GM21367 (cell line): Measurements from ENCODE around the gene PPDPF.

Experiments used
- ATAC-seq: cut with Tn5 transposase; IDR thresholded peaks from one replicate; pipeline ENCODE4 v1.9.1; 2021; ENCODE audit not compliant: unreplicated experiment

Gene PPDPF

GRCh38 chr20:63487116-63487764 lies 33.3 kb upstream of the PPDPF start:
- no peak for ATAC-seq

- no peak for ATAC-seq
Measured at GRCh38 chr20:63487781-63488241, 32.8 kb upstream of the PPDPF start.

GRCh38 chr20:63488315-63489251 lies 32.0 kb upstream of the PPDPF start:
- ATAC-seq, result no peak

GRCh38 chr20:63490416-63490815 lies 30.1 kb upstream of the PPDPF start:
- ATAC-seq, result no peak

DNA sequence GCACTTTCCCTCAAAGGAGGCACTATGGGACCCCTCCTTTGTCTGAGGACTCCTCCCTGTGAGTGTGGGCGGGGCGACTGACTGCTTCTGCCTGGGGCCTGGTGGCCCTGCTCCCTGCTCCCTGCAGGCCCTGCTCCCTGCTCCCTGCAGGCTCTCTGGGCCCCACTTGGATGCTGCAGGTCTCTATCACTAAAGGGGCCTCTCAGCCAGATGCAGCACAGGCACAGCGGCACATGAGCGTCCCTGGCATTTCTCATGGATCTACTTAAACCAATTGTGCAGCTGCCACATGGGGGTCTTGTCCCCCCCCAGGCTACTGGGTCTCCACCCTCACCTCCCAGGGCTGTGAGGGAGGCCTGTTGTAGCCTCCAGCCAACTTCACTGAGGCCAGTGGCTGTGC lies 29.5 kb upstream of the PPDPF start:
- ATAC-seq, result no peak

DNA sequence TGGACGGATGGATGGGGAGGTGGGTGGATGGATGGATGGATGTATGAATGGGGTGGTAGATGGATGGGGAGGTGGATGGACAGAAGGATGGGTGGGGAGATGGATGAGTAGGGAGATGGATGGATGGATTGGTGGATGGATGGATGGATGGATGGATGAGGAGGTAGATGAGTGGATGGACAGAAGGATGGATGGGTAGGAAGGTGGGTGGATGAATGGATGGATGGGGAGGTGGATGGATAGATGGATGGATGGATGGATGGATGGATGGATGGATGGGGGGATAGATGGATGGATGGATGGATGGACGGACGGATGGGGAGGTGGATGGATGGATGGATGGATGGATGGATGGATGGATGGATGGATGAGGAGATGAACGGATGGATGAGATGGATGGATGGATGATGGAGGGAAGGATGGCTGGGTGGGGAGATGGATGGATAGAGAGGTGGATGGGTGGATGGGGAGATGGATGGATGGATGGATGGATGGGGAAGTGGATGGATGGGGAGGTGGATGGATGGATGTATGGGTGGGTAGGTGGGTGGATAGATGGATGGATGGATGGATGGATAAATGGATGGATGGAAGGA lies 28.8 kb upstream of the PPDPF start:
- ATAC-seq, result no peak

- ATAC-seq, result no peak
Measured at GRCh38 chr20:63492518-63492917, 28.0 kb upstream of the PPDPF start.

DNA sequence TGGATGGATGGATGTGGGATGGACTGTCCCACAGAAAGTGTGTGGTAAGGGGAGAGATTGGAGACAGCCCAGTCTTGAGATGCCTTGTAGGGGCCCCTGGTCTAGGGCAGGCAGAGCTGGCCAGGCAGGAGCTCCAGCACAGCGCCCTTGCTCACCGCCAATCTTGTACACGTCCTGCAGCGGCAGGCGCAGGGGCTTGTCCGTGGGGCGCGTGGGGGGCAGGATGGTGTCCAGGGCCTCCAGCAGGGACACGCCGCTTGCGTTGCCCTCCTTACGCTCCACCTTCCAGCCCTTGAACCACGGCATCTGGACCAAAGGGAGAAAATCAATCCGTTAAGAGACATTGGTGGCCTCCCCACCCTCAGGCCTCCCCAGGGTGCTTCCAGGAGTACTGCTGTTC lies 27.6 kb upstream of the PPDPF start:
- no peak for ATAC-seq

- ATAC-seq, result no peak
Measured at GRCh38 chr20:63493563-63494020, 27.0 kb upstream of the PPDPF start.

- no peak for ATAC-seq
Measured at GRCh38 chr20:63494084-63494419, 26.5 kb upstream of the PPDPF start.

GRCh38 chr20:63494420-63495166 lies 26.0 kb upstream of the PPDPF start:
- ATAC-seq, result no peak

DNA sequence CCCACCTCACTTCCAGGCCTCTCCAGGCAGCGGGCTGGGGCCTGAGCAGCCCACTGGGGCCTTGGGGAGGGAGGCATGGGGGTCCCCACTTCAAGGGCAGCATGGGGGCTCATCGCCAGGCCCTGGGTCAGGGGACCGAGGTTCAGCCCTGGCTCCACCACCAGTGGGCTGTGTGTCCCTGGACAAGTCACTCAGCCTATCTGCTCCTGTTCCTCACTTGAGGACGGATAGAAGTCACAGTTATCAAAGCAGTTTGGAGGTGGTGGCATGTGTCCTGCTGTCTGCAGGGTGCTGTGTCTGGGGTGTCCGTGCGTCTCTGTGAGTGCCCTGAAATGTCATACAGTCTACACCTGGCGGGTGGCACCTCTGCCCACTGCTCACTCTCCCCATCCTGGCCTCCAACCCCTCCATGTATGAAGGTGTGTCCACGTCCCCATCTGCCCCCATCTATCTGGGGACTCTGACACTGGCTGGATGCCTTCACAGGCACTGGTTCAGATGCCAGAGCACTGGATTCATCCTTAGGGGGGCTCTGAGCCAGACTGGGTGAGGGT lies 25.3 kb upstream of the PPDPF start:
- ATAC-seq, result no peak

- no peak for ATAC-seq
Measured at GRCh38 chr20:63495741-63496595, 24.6 kb upstream of the PPDPF start.

DNA sequence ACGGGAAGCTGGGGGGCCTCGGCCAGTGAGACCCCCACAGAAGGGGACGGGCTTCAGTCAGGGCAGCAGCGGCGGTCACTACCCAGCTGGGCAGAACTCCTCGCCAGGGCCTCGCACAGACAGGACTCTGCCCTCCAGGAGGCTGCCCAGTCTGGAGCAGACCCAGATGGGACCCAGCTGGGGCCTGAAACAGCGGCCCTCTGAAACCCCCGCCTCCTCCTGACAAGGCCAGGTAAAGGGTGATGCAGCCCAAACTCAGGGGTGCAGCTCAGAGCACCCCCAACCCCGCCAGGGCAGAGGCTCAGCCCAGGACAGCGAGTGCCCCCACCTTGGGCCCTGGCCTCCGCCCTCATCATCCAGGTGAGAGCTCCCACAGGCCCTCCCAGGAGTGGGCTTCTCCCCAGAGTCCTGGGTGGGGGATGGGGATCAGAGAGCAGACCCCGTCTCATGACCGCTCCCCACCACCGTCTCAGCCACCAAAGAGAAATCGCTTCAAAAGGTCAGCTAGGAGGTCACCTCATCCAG lies 23.9 kb upstream of the PPDPF start:
- no peak for ATAC-seq

DNA sequence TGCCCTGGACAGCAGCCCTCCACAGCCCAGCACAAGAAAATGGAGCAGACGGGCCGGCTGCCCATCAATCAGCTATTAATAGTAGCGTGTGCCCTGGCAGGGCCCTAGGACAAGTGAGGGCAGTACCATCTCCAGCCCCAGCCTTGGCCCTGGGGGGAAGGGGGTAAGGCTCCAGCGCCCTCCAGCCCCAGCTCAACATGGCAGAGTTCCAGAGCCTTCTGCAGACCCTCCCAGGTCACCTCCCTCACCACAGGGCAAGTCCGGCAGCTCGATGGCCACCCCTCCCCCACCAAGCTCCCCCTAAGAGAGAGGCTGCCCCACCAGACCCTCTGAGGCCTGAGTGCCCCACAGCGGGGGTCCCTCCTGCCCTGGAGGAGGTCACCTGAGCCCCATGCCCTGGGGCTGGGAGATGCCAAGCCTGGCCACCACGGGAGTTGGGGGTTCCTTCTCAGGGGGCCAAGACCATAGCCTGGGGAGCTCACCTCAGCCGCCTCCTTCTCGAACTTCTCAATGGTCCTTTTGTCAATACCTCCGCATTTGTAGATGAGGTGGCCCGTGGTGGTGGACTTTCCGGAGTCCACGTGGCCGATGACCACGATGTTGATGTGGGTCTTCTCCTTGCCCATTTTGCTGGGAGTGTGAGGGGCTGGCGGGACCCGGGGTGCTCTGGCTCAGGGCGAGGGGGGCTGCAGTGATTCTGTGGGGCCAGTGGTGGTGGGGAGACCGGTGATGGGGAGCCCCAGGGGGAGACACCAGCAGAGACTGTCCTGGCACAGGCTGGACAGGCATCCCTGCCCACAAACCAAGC lies 23.2 kb upstream of the PPDPF start:
- ATAC-seq, result no peak

- ATAC-seq, result no peak
Measured at GRCh38 chr20:63497946-63498935, 22.3 kb upstream of the PPDPF start.

GRCh38 chr20:63498960-63499337 lies 21.6 kb upstream of the PPDPF start, which contains the start of gene EEF1A2:
EEF1A2 (minus strand) TSS chr20:63499083; CDS start chr20:63497763, 1,320 bp downstream.
- no peak for ATAC-seq
